ENCODE data around the gene PXDC1.
A peak's percentile ranks its signal among the peaks of the same experiment; 100 is the strongest.

The PXDC1 gene

GRCh38 chr6:3794092-3794491, 42.6 kb upstream of the PXDC1 start:
- Histone ChIP-seq H3K4me2 (peak overlapping the region; percentile 36 to 85 (median 51); a peak in 21 of 22 replicates), H4K20me1 (no peaks in the 10 kb centered on the region), H3K9ac (no peak overlapping the region), H3K4me3 (no peak overlapping the region), H3K4me1 (peaks cover 32 to 85% (median 42%) of the 10 kb centered on the region in 10 experiments), H3K9me3 (replicated peaks in 1 of 11) (no peaks in the 10 kb centered on the region), H3K36me3 (no peaks in the 10 kb centered on the region), H3K27ac (peak overlapping the region in 2 of 11 experiments; percentile 40 to 45; a peak in 3 of 22 replicates), H3K27me3 (no peaks in the 10 kb centered on the region)
- TF ChIP-seq Cebpa-rat (IDR thresholded peaks at IDR 0.05), result no peak

- H3K36me3 ChIP-seq, result no peaks in the 10 kb centered on the region
- no peak overlapping the region for H3K4me3 ChIP-seq
- H4K20me1 ChIP-seq, result no peaks in the 10 kb centered on the region
- no peak for TF ChIP-seq Cebpa-rat (IDR thresholded peaks at IDR 0.05)
- H3K9me3 ChIP-seq (replicated peaks in 1 of 11), result no peaks in the 10 kb centered on the region
- H3K9ac ChIP-seq, result no peak overlapping the region
- H3K4me2 ChIP-seq, result peak overlapping the region; percentile 36 to 85 (median 51); a peak in 20 of 22 replicates
- H3K27ac ChIP-seq, result peak overlapping the region in 2 of 11 experiments; percentile 40 to 45; a peak in 3 of 22 replicates
- no peaks in the 10 kb centered on the region for H3K27me3 ChIP-seq
- H3K4me1 ChIP-seq, result peaks cover 26 to 80% (median 36%) of the 10 kb centered on the region in 10 experiments
Observed at GRCh38 chr6:3793545-3793944, 42.0 kb upstream of the PXDC1 start.

GRCh38 chr6:3791526-3792203, 40.2 kb upstream of the PXDC1 start:
- no peaks in the 10 kb centered on the region for H3K27me3 ChIP-seq
- H3K9ac ChIP-seq, result peak overlapping the region in 1 of 11 experiments; percentile 11; a peak in 2 of 22 replicates
- TF ChIP-seq Cebpa-rat (IDR thresholded peaks at IDR 0.05), result no peak
- no peak overlapping the region for H3K4me3 ChIP-seq
- no peaks in the 10 kb centered on the region for H3K36me3 ChIP-seq
- peaks cover 11 to 64% (median 21%) of the 10 kb centered on the region in 10 experiments; a peak in 19 of 20 replicates for H3K4me1 ChIP-seq
- no peaks in the 10 kb centered on the region for H3K9me3 ChIP-seq (replicated peaks in 1 of 11)
- H3K27ac ChIP-seq, result peak overlapping the region in 4 of 11 experiments; percentile 25 to 65 (median 50); a peak in 7 of 22 replicates
- peak overlapping the region in 7 of 11 experiments; percentile 13 to 85 (median 42); a peak in 12 of 22 replicates for H3K4me2 ChIP-seq
- no peaks in the 10 kb centered on the region for H4K20me1 ChIP-seq

DNA sequence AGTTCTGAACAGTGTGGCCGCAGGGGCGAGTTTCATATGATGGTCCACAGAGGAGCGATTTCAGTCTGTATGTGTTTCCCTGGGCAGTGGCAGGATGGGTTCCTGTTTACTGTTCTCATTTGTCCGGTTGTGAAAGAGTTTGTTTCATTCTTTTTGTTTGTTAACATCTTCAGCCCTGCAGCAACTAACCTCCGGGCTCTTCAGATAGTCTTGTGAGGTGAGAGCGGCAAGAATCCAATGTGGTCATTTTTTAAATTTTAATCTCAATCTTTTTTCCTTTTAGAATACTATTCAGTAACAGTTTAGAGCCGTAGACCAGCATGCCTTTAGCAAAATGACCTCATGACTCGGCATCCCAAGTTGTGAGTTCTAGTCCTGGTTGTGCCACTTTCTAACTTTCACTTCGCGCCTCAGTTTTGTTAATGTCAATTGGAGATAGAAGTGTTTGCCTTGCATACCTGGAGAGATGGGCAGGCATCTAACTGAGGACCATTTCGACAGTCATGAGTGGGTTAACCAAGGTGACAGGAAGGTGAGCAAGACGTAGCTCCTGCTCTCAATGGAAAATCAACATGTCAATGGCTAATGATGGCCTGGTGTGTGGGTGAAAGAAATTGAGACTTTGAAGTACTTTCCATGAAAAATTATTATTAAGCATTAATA, 38.5 kb upstream of the PXDC1 start:
- H3K27ac ChIP-seq, result no peak overlapping the region

DNA sequence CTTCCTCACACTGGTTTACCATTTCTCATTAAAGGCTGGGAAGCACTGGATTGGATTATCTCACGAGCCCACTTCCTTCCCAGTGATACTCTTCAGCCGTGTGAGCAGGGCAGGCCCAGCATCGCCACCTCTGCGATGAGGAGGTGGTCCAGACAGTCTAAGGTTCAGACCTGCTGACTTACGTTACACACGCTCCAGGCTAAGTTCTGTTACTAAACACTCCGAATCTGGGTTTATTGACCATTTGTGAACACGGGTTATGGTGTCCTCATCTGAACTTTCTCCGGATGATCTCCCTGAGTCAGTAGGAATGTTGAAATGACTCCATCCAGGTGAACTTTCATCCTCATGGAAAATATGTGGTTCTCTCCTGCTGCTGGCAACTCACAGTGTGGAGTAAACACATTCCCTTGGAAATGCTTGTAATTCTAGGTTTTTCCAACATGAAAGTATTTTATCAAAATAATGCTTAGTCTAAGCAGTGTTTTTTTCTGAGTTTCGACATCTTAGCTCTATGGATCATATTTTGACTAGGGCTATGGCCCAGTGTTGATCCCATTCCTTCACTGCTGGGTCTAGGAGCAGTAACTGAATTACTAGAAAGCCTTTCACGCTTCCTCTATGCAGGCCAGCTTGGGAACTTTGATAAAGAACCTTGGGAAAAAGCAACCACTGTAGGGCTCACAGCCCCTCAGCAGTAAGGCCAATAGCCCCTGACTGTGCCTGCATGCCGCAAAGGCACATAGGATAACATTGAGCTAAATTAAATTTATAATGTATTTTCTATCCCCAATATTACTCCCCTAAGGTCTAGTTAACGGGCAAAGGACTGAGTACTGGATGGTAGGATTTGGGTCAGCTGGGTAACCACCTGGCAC, 37.7 kb upstream of the PXDC1 start:
- Histone ChIP-seq H3K4me1 (peaks cover 8 to 59% (median 18%) of the 10 kb centered on the region in 10 experiments; a peak in 19 of 20 replicates), H3K36me3 (no peaks in the 10 kb centered on the region), H4K20me1 (no peaks in the 10 kb centered on the region), H3K4me3 (no peak overlapping the region), H3K4me2 (peak overlapping the region in 2 of 11 experiments; percentile 20 to 85; a peak in 2 of 22 replicates), H3K27ac (no peak overlapping the region), H3K27me3 (no peaks in the 10 kb centered on the region), H3K9ac (no peak overlapping the region), H3K9me3 (replicated peaks in 1 of 11) (no peaks in the 10 kb centered on the region)
- no peak for TF ChIP-seq Cebpa-rat (IDR thresholded peaks at IDR 0.05)

More for the DNA sequence above, 38.5 kb upstream of the PXDC1 start:
- no peaks in the 10 kb centered on the region for H3K9me3 ChIP-seq (replicated peaks in 1 of 11)
- H3K4me1 ChIP-seq, result peaks cover 11 to 67% (median 21%) of the 10 kb centered on the region in 10 experiments; a peak in 19 of 20 replicates
- no peak overlapping the region for H3K4me3 ChIP-seq
- H3K4me2 ChIP-seq, result peak overlapping the region in 2 of 11 experiments; percentile 20 to 85; a peak in 3 of 22 replicates
- H4K20me1 ChIP-seq, result no peaks in the 10 kb centered on the region
- no peak overlapping the region for H3K9ac ChIP-seq
- TF ChIP-seq Cebpa-rat (IDR thresholded peaks at IDR 0.05), result no peak
- no peaks in the 10 kb centered on the region for H3K36me3 ChIP-seq
- no peaks in the 10 kb centered on the region for H3K27me3 ChIP-seq

- no peaks in the 10 kb centered on the region for H3K9me3 ChIP-seq (replicated peaks in 1 of 11)
- no peak overlapping the region for H3K4me2 ChIP-seq
- H3K9ac ChIP-seq, result no peak overlapping the region
- no peak for TF ChIP-seq Cebpa-rat (IDR thresholded peaks at IDR 0.05)
- no peaks in the 10 kb centered on the region for H3K36me3 ChIP-seq
- peaks cover under 1 to 52% (median 11%) of the 10 kb centered on the region in 10 experiments; a peak in 16 of 20 replicates for H3K4me1 ChIP-seq
- H3K4me3 ChIP-seq, result no peak overlapping the region
- no peaks in the 10 kb centered on the region for H3K27me3 ChIP-seq
- no peaks in the 10 kb centered on the region for H4K20me1 ChIP-seq
- H3K27ac ChIP-seq, result no peak overlapping the region
Observed at GRCh38 chr6:3788408-3789017, 37.0 kb upstream of the PXDC1 start.

DNA sequence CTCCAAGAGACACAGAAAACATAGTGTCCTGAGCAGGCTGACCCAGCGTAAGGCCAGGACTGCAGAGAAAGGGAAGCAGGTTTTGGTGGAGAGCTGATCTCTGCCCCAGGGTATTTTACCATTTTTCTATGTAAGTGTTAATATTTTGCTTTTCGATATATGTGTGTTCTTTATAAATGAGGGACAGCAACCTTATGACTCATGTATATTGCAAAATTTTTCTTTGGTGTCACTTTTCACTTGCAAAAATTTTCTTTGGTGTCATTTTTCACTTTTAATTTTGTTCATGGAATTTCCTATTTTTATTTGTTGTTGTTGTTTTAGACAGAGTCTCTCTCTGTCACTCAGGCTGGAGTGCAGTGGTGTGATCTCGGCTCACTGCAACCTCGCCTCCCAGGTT, 34.6 kb upstream of the PXDC1 start:
- no peak overlapping the region for H3K27ac ChIP-seq
- no peak overlapping the region for H3K4me3 ChIP-seq
- no peaks in the 10 kb centered on the region for H3K36me3 ChIP-seq
- no peak overlapping the region for H3K9ac ChIP-seq
- no peaks in the 10 kb centered on the region for H3K27me3 ChIP-seq
- H3K4me1 ChIP-seq, result peaks cover 0 to 28% (median 0%) of the 10 kb centered on the region in 10 experiments; a peak in 6 of 20 replicates
- H3K4me2 ChIP-seq, result peak overlapping the region in 2 of 11 experiments; percentile 10 to 23; a peak in 2 of 22 replicates
- no peaks in the 10 kb centered on the region for H4K20me1 ChIP-seq
- no peak for TF ChIP-seq Cebpa-rat (IDR thresholded peaks at IDR 0.05)
- no peaks in the 10 kb centered on the region for H3K9me3 ChIP-seq (replicated peaks in 1 of 11)

DNA sequence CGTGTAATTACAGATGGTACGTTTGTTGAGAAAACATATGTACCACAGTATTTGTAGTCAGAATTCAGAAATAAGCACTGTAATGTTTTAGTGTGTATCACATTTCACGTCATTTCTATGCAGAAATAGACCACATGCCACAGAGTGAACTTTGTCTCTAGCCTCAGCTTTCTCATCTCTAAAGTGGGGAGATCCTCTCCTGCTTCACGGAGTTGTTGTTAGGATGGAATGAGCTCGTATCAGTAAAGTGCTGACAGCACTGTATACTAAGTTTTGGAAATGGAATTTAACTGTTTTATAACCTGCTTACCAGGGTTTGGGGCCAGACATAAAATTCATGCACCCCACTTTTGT, 34.2 kb upstream of the PXDC1 start:
- Histone ChIP-seq H3K27me3 (no peaks in the 10 kb centered on the region), H3K4me2 (peak overlapping the region in 1 of 11 experiments; percentile 23; a peak in 1 of 22 replicates), H3K9me3 (replicated peaks in 1 of 11) (no peaks in the 10 kb centered on the region), H3K27ac (no peak overlapping the region), H3K36me3 (no peaks in the 10 kb centered on the region), H3K4me1 (peaks cover 0 to 24% (median 0%) of the 10 kb centered on the region in 10 experiments; a peak in 4 of 20 replicates), H4K20me1 (no peaks in the 10 kb centered on the region), H3K4me3 (no peak overlapping the region), H3K9ac (no peak overlapping the region)
- no peak for TF ChIP-seq Cebpa-rat (IDR thresholded peaks at IDR 0.05)

Measured in BLaER1 treated with 17β-estradiol and CSF1 and Interleukin-3, amounts not matched to agents 10 nM and 100 nM (cell line).